GM12874 (cell line): ENCODE data around the gene CTLA4.

ENCODE experiments used
- TF ChIP-seq, protein P1 (sequence below): IDR thresholded peaks from 2 replicates; pipeline ENCODE4 v1.5.1; 2011; ENCODE audit warnings: low read depth, mild to moderate bottlenecking, control low read depth, low read length, moderate library complexity; ENCODE audit not compliant: insufficient read depth

Gene CTLA4

DNA sequence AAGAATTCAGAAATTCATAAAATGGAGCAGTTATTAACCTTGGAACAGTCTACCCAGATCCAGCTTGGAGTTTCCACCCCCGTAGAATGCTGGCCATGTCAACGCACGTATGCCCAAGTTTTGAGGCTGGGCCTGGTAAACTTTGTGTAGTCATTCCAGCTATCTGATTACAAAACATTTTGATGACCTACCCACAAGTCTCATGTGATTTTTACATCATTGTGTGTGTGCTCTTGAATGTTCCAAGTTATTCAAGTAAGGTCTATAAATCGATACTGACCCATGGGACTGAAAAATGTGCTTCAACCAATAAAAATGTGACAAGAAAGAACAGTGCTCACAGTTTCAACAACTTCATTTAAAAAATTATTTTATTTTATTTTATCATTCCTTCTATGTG lies 36.5 kb downstream of the CTLA4 start:
- TF ChIP-seq, protein P1, sequence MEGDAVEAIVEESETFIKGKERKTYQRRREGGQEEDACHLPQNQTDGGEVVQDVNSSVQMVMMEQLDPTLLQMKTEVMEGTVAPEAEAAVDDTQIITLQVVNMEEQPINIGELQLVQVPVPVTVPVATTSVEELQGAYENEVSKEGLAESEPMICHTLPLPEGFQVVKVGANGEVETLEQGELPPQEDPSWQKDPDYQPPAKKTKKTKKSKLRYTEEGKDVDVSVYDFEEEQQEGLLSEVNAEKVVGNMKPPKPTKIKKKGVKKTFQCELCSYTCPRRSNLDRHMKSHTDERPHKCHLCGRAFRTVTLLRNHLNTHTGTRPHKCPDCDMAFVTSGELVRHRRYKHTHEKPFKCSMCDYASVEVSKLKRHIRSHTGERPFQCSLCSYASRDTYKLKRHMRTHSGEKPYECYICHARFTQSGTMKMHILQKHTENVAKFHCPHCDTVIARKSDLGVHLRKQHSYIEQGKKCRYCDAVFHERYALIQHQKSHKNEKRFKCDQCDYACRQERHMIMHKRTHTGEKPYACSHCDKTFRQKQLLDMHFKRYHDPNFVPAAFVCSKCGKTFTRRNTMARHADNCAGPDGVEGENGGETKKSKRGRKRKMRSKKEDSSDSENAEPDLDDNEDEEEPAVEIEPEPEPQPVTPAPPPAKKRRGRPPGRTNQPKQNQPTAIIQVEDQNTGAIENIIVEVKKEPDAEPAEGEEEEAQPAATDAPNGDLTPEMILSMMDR = no peak

GRCh38 chr2:203905656-203906055 lies 38.1 kb downstream of the CTLA4 start:
- TF ChIP-seq, protein P1 = no peak

- TF ChIP-seq, protein P1 = no peak
These were observed 40.7 kb downstream of the CTLA4 start for GRCh38 chr2:203908066-203908796.

DNA sequence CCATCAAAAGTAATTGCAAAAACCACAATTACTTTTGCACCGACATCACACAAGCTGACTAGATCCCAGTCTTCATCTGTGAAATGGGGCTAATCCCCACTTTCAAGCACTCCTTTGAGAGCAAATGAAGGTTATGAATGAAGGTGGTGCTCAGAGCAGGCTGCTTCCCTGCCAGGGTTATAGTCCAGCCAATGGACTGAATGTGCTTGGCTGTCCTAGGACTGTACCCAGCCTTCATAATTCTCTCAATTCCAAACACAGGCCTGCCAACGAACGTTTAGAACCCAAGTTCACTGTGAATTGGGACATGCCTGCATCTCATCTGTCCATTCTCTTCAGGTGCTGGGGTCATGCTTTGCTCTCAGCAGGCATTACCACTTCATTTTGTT lies 41.2 kb downstream of the CTLA4 start:
- TF ChIP-seq, protein P1 = no peak

DNA sequence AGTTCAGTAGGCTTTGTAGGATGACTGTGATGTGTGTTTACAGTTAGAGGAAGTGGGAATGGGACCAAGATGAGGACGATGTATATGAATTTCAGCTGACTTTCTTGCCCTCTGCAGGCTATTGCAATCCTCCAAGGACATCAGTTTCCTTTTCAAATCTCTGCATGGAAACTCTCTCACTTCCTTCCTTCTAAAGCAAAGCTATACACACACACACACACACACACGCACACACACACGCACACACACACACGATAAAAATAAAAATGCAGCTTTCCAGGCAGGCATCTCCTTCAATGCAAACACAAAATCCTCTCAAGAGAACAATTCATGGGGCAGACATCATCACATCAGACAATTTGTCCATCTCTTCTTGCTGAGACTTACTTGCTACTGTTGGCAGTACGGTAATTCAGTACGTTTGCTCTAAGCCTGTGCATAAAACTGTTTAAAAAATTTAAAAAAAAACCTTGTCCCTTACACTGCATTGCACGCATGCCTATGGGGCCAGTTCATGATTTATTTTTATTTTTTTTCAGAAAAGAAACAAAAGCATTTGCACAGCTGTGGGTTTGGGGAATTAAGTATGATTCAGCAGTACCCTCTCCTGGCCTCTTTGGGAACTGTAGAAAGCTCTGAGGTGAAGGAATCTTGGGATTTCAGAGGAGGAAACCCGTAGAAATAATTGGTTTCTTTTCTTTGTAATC lies 41.8 kb downstream of the CTLA4 start:
- TF ChIP-seq, protein P1 = peak; percentile 25; the same call in 1 of the 2 replicates

GRCh38 chr2:203909974-203910373 lies 42.4 kb downstream of the CTLA4 start:
- TF ChIP-seq, protein P1 = no peak

DNA sequence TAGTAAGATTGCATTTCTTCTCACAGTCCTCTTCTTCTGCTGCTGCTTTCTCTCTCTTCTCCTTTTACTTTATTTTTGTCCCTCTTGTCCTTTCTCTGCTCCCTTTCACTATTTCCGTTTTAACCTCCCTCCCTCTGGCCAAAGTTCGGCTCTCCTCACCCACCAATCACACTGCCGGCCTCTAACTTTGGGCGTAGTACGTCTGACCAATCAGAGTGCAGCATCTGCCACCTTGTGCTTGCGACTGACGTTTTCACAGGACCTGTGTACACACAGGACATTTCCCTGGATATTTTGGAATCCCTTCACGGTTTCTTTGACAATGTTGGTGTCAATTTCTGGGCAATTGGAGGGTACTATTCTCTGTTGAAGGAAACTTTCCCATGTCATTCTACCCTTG lies 46.4 kb downstream of the CTLA4 start:
- TF ChIP-seq, protein P1 = no peak
